IMR-90 (cell line): ENCODE data around the gene SFTPA1. TPM values are rescaled to one million over a fixed set of nuclear protein-coding genes. Genes with fewer than 3 reads are reported as not detected.

ENCODE experiments used
- ATAC-seq: fragments of 200-7000 bp; cut with Tn5 transposase; 2 replicates; pipeline ENCODE4 v1.9.1; 2020; ENCODE audit warnings: low read depth, mild to moderate bottlenecking, moderate library complexity
- BruUV-seq: library from RNA; stranded (reverse); fragments of 400-500 nt; replicated peaks from 2 replicates; lab custom pipeline; 2021; lab: Mats Ljungman, UMichigan
- CTCF ChIA-PET: fragments of 300-600 bp; formaldehyde crosslinking; extraction: SDS; loops from one replicate; lab custom pipeline; 2021; ENCODE audit warnings: antibody characterized with exemption; lab: Yijun Ruan, JAX
- POLR2A ChIA-PET: fragments of 300-600 bp; sonication (Branson Sonifier 250); formaldehyde crosslinking; loops from one replicate; lab custom pipeline; 2022; ENCODE audit warnings: antibody characterized with exemption; ENCODE audit not compliant: unreplicated experiment; lab: Charles Lee
- DNase-seq: peaks from one replicate; pipeline ENCODE4 v3.0.0; 2013
- H2AFZ ChIP-seq: replicated peaks from 2 replicates; pipeline ENCODE3; 2013; ENCODE audit warnings: low read length, mild to moderate bottlenecking; ENCODE audit not compliant: poor library complexity
- H2AK5ac ChIP-seq: 2 replicates; pipeline ENCODE4 v1.6.1; 2013; ENCODE audit warnings: low read depth, low read length, inconsistent platforms
- H2AK9ac ChIP-seq: replicated peaks from 2 replicates; pipeline ENCODE3; 2013; ENCODE audit warnings: mild to moderate bottlenecking, low read depth, low read length, moderate library complexity; ENCODE audit not compliant: poor library complexity
- H2BK120ac ChIP-seq: 2 replicates; pipeline ENCODE4 v1.6.1; 2013; ENCODE audit warnings: low read depth, low read length, inconsistent platforms
- H2BK15ac ChIP-seq: 3 replicates; pipeline ENCODE4 v1.6.1; 2013; ENCODE audit warnings: low read depth, low read length, inconsistent platforms
- H2BK20ac ChIP-seq: 2 replicates; pipeline ENCODE4 v1.6.1; 2013; ENCODE audit warnings: low read depth, mild to moderate bottlenecking, inconsistent platforms, low read length, moderate library complexity
- H2BK5ac ChIP-seq: 2 replicates; pipeline ENCODE4 v1.6.1; 2013; ENCODE audit warnings: mild to moderate bottlenecking, low read depth, low read length, inconsistent platforms; ENCODE audit not compliant: poor library complexity, severe bottlenecking
- H3K14ac ChIP-seq: replicated peaks from 2 replicates; pipeline ENCODE4 v1.6.1; 2013; ENCODE audit warnings: low read depth, low read length, inconsistent platforms
- H3K18ac ChIP-seq: 2 replicates; pipeline ENCODE4 v1.6.1; 2013; ENCODE audit warnings: low read depth, low read length, control low read depth
- H3K23ac ChIP-seq: 2 replicates; pipeline ENCODE4 v1.6.1; 2013; ENCODE audit warnings: low read depth, low read length, inconsistent platforms
- H3K27ac ChIP-seq: 2 replicates; pipeline ENCODE4 v1.5.1; 2013; ENCODE audit warnings: mild to moderate bottlenecking, control low read depth, low read length; ENCODE audit not compliant: insufficient read depth
- H3K27me3 ChIP-seq: 2 replicates; pipeline ENCODE4 v1.6.1; 2013; ENCODE audit warnings: low read length; ENCODE audit not compliant: control insufficient read depth, insufficient read depth
- H3K36me3 ChIP-seq: 2 replicates; pipeline ENCODE4 v1.6.1; 2013; ENCODE audit warnings: low read length, mixed read lengths; ENCODE audit not compliant: control insufficient read depth, insufficient read depth
- H3K4ac ChIP-seq: 2 replicates; pipeline ENCODE4 v1.6.1; 2013; ENCODE audit warnings: low read depth, low read length, inconsistent platforms
- H3K4me1 ChIP-seq: 2 replicates; pipeline ENCODE4 v1.6.1; 2013; ENCODE audit warnings: low read length, mixed read lengths; ENCODE audit not compliant: control insufficient read depth, insufficient read depth
- H3K4me2 ChIP-seq: 2 replicates; pipeline ENCODE4 v1.6.1; 2013; ENCODE audit warnings: low read depth, mild to moderate bottlenecking, control low read depth, low read length, moderate library complexity
- H3K4me3 ChIP-seq: 2 replicates; pipeline ENCODE4 v1.5.1; 2013; ENCODE audit warnings: low read depth, mild to moderate bottlenecking, control low read depth, low read length, moderate library complexity; ENCODE audit not compliant: insufficient read depth
- H3K56ac ChIP-seq: 2 replicates; pipeline ENCODE4 v1.6.1; 2013; ENCODE audit warnings: low read length, inconsistent platforms; ENCODE audit not compliant: insufficient read depth; ENCODE audit errors: extremely low read depth
- H3K79me1 ChIP-seq, 2 experiments: 2 replicates each; pipeline ENCODE4 v1.6.1; 2013; ENCODE audit warnings: low read length in 2 of 2, inconsistent platforms in 1 of 2, low read depth in 1 of 2
- H3K9ac ChIP-seq: 2 replicates; pipeline ENCODE4 v1.6.1; 2013; ENCODE audit warnings: low read depth, low read length, control low read depth
- H3K9me1 ChIP-seq: 2 replicates; pipeline ENCODE4 v1.6.1; 2013; ENCODE audit warnings: low read length, inconsistent platforms; ENCODE audit not compliant: insufficient read depth
- H3K9me3 ChIP-seq: 2 replicates; pipeline ENCODE4 v1.6.1; 2013; ENCODE audit warnings: low read length; ENCODE audit not compliant: control insufficient read depth, insufficient read depth
- H4K20me1 ChIP-seq: 2 replicates; pipeline ENCODE4 v1.6.1; 2013; ENCODE audit warnings: low read length, inconsistent platforms; ENCODE audit not compliant: insufficient read depth
- H4K5ac ChIP-seq: 2 replicates; pipeline ENCODE4 v1.6.1; 2013; ENCODE audit warnings: mild to moderate bottlenecking, low read depth, low read length, control low read depth
- H4K8ac ChIP-seq, 2 experiments: 2 replicates each; pipeline ENCODE4 v1.6.1; 2013; ENCODE audit warnings: low read depth in 2 of 2, low read length in 2 of 2, control low read depth in 1 of 2, inconsistent platforms in 1 of 2
- H4K91ac ChIP-seq: 2 replicates; pipeline ENCODE4 v1.6.1; 2013; ENCODE audit warnings: low read depth, low read length, inconsistent platforms; ENCODE audit not compliant: insufficient read depth
- BHLHE40 ChIP-seq: fragments of 150-350 bp; IDR thresholded peaks from 2 replicates; pipeline ENCODE4 v1.6.1; 2016; ENCODE audit warnings: mild to moderate bottlenecking, low read depth, low read length
- CEBPB ChIP-seq: IDR thresholded peaks from 2 replicates; pipeline ENCODE4 v1.6.1; 2012; ENCODE audit warnings: low read depth, low read length, improper control_type of control experiment
- CHD1 ChIP-seq: IDR thresholded peaks from 2 replicates; pipeline ENCODE4 v1.6.1; 2012; ENCODE audit warnings: low read depth, low read length, improper control_type of control experiment
- MAFK ChIP-seq: IDR thresholded peaks from 2 replicates; pipeline ENCODE4 v1.6.1; 2012; ENCODE audit warnings: low read depth, low read length, improper control_type of control experiment
- MAZ ChIP-seq: IDR thresholded peaks from 2 replicates; pipeline ENCODE4 v1.6.1; 2012; ENCODE audit warnings: low read depth, mild to moderate bottlenecking, low read length, improper control_type of control experiment, moderate library complexity, borderline replicate concordance
- MXI1 ChIP-seq: IDR thresholded peaks from 2 replicates; pipeline ENCODE4 v1.6.1; 2012; ENCODE audit warnings: low read depth, mild to moderate bottlenecking, low read length, moderate library complexity, borderline replicate concordance
- NFE2L2 ChIP-seq: fragments of 150-350 bp; IDR thresholded peaks from 2 replicates; pipeline ENCODE4 v1.6.1; 2016; ENCODE audit warnings: low read depth, mild to moderate bottlenecking, low read length
- RAD21 ChIP-seq: IDR thresholded peaks from 2 replicates; pipeline ENCODE4 v1.6.1; 2012; ENCODE audit warnings: low read length, improper control_type of control experiment
- RCOR1 ChIP-seq: IDR thresholded peaks from 2 replicates; pipeline ENCODE4 v1.6.1; 2012; ENCODE audit warnings: mild to moderate bottlenecking, low read length, improper control_type of control experiment; ENCODE audit not compliant: insufficient replicate concordance
- RFX5 ChIP-seq: IDR thresholded peaks from 2 replicates; pipeline ENCODE4 v1.8.0; 2012; ENCODE audit warnings: low read depth, mild to moderate bottlenecking, low read length, moderate library complexity
- SMC3 ChIP-seq: fragments of 150-350 bp; IDR thresholded peaks from 2 replicates; pipeline ENCODE4 v1.6.1; 2016; ENCODE audit warnings: low read depth, mild to moderate bottlenecking, antibody characterized with exemption, low read length, moderate library complexity
- WGBS, 2 experiments: methylation state at CpG; one replicate each; pipeline versions ENCODE4 v1.1.5 to v1.1.7; 2013; ENCODE audit warnings: missing lambda C conversion rate in 2 of 2; ENCODE audit not compliant: insufficient read length in 1 of 2; ENCODE audit errors: extremely low coverage in 2 of 2; 5-methylcytosine and 5-hydroxymethylcytosine counted together
- dilution Hi-C: fragments of 300-500 bp; cut with HindIII; formaldehyde crosslinking; loops from one replicate; pipeline ENCODE4 v1.14.3; 2018; ENCODE audit warnings: low sequenced_read_pairs; ENCODE audit not compliant: unreplicated experiment
- in situ Hi-C: fragments of 300-500 bp; cut with MboI; formaldehyde crosslinking; loops from 3 replicates; pipeline ENCODE4 v1.14.3; 2019; ENCODE audit warnings: low sequenced_read_pairs, inconsistent platforms, mixed read lengths
- intact Hi-C: fragments of 100-400 bp; cut with micrococcal nuclease; formaldehyde crosslinking; loops from 2 replicates; pipeline ENCODE4 v1.10.0; 2022
- polyA plus RNA-seq, 3 experiments: library from polyadenylated mRNA; depleted of rRNA; stranded (reverse); fragments of >200 nt; gene quantifications; 2 replicates each; pipeline ENCODE4 v1.2.3, GENCODE V29; 2012; ENCODE audit warnings: low replicate concordance in 1 of 3
- total RNA-seq: library from RNA; depleted of rRNA; stranded (reverse); fragments of >200 nt; gene quantifications from 2 replicates; pipeline ENCODE4 v1.2.3, GENCODE V29; 2012
- TF ChIP-seq, protein P1 (sequence below): fragments of 150-350 bp; IDR thresholded peaks from 2 replicates; pipeline ENCODE4 v1.6.1; 2016; ENCODE audit warnings: low read depth, mild to moderate bottlenecking, low read length, moderate library complexity, borderline replicate concordance
- TF ChIP-seq, protein P2 (sequence below): fragments of 150-350 bp; IDR thresholded peaks from 2 replicates; pipeline ENCODE4 v1.6.1; 2017; ENCODE audit warnings: mild to moderate bottlenecking, antibody characterized with exemption, low read length, low read depth
- TF ChIP-seq, protein P3 (sequence below): conservative IDR thresholded peaks from 2 replicates; pipeline ENCODE4 v1.5.1; 2012; ENCODE audit warnings: mild to moderate bottlenecking, low read depth, low read length, improper control_type of control experiment

Gene SFTPA1
- total and polyA plus RNA-seq, 2 of the 4 experiments (the other 2 are of a cell fraction): not detected

DNA sequence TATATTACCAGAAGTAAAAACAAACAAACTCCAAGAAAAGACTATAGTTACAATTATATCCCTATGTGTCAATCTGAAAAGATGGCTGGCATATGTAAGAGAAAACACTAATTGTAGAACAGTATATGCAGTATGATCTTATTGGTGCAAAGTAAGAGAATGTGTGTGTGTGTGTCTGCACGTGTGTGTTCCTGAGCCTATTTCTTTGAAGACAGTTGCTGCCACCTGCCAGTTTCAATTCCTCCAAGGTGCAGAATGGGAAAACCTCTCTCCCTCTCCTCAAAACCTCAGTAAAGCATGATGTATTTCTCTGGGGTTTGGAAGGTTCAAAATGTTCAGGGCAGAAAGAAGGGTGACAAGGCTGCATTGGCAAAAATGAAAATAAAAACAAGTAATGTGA is 8.8 kb upstream of the SFTPA1 start:
- dilution Hi-C loops: no loop called here
- H4K20me1 ChIP-seq: no peaks in the 10 kb centered on the region

More for the DNA sequence above, 8.8 kb upstream of the SFTPA1 start:
- Histone ChIP-seq H3K36me3 (no peaks in the 10 kb centered on the region), H2BK5ac (no peak overlapping the region), H3K4me1 (no peaks in the 10 kb centered on the region), H2AK5ac (no peak overlapping the region), H3K23ac (no peak overlapping the region), H3K14ac (no peak overlapping the region), H4K5ac (no peak overlapping the region), H3K4me3 (no peak overlapping the region), H4K91ac (no peak overlapping the region), H2BK120ac (no peak overlapping the region), H3K56ac (no peak overlapping the region), H2AK9ac (no peak overlapping the region), H2AFZ (no peak overlapping the region), H3K4me2 (no peak overlapping the region), H3K9ac (no peak overlapping the region), H3K9me1 (no peaks in the 10 kb centered on the region), H3K27me3 (peaks cover 16% of the 10 kb centered on the region), H3K79me1 (no peaks in the 10 kb centered on the region), H3K18ac (no peak overlapping the region), H4K8ac (no peak overlapping the region), H2BK15ac (no peak overlapping the region), H3K9me3 (peaks cover 8% of the 10 kb centered on the region), H3K27ac (no peak overlapping the region), H3K4ac (no peak overlapping the region), H2BK20ac (no peak overlapping the region)
- CTCF ChIA-PET: no interaction called here
- no CpG with 5 or more reads among the region's 1 CpG for WGBS, 2 experiments
- in situ Hi-C loops: loop anchor here (10.0 kb wide), 1 partner anchor 227 kb away; no protein-coding TSS in a partner anchor
- intact Hi-C loops: no loop called here
- ATAC-seq (no peak), DNase-seq (no peak)
- TF ChIP-seq RAD21 (no peak), RCOR1 (no peak), CEBPB (no peak), MXI1 (no peak), RFX5 (no peak), MAFK (no peak), MAZ (no peak), NFE2L2 (no peak), BHLHE40 (no peak), CHD1 (no peak), SMC3 (no peak)
- TF ChIP-seq, protein P1, sequence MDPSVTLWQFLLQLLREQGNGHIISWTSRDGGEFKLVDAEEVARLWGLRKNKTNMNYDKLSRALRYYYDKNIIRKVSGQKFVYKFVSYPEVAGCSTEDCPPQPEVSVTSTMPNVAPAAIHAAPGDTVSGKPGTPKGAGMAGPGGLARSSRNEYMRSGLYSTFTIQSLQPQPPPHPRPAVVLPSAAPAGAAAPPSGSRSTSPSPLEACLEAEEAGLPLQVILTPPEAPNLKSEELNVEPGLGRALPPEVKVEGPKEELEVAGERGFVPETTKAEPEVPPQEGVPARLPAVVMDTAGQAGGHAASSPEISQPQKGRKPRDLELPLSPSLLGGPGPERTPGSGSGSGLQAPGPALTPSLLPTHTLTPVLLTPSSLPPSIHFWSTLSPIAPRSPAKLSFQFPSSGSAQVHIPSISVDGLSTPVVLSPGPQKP: no peak
- TF ChIP-seq, protein P2, sequence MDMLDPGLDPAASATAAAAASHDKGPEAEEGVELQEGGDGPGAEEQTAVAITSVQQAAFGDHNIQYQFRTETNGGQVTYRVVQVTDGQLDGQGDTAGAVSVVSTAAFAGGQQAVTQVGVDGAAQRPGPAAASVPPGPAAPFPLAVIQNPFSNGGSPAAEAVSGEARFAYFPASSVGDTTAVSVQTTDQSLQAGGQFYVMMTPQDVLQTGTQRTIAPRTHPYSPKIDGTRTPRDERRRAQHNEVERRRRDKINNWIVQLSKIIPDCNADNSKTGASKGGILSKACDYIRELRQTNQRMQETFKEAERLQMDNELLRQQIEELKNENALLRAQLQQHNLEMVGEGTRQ: no peak
- TF ChIP-seq, protein P3, sequence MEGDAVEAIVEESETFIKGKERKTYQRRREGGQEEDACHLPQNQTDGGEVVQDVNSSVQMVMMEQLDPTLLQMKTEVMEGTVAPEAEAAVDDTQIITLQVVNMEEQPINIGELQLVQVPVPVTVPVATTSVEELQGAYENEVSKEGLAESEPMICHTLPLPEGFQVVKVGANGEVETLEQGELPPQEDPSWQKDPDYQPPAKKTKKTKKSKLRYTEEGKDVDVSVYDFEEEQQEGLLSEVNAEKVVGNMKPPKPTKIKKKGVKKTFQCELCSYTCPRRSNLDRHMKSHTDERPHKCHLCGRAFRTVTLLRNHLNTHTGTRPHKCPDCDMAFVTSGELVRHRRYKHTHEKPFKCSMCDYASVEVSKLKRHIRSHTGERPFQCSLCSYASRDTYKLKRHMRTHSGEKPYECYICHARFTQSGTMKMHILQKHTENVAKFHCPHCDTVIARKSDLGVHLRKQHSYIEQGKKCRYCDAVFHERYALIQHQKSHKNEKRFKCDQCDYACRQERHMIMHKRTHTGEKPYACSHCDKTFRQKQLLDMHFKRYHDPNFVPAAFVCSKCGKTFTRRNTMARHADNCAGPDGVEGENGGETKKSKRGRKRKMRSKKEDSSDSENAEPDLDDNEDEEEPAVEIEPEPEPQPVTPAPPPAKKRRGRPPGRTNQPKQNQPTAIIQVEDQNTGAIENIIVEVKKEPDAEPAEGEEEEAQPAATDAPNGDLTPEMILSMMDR: no peak
- POLR2A ChIA-PET: no interaction called here
- BruUV-seq: no TSS peak
